Stomach (tissue), 4 donors: ENCODE results near the gene PRKCZ.

ENCODE experiments used
- POLR2A ChIP-seq, 4 donors: fragments of 450-650 bp; IDR thresholded peaks; one replicate each; pipeline ENCODE4 v1.6.1; 2016; ENCODE audit warnings: antibody characterized with exemption in 4 of 4, control low read depth in 2 of 4, mild to moderate bottlenecking in 1 of 4, moderate library complexity in 1 of 4
- POLR2AphosphoS5 ChIP-seq, 3 donors: sonication (generic); formaldehyde crosslinking; IDR thresholded peaks; one replicate each; pipeline ENCODE4 v1.6.1; 2016; ENCODE audit warnings: antibody characterized with exemption in 3 of 3

- no peak for TF ChIP-seq POLR2A (IDR thresholded peaks at IDR 0.05)
- no peak for TF ChIP-seq POLR2AphosphoS5 (IDR thresholded peaks at IDR 0.05)
Measured at GRCh38 chr1:2160451-2161300, 110.5 kb downstream of the PRKCZ start.
